WTC11 (cell line): ENCODE data around the gene CHST5. TPM values are rescaled to one million over a fixed set of nuclear protein-coding genes. Genes with fewer than 3 reads are reported as not detected.

Experiments used
- ATAC-seq: fragments of 200-7000 bp; cut with Tn5 transposase; 2 replicates; pipeline ENCODE4 v1.10.0; 2021; ENCODE audit warnings: mild to moderate bottlenecking, moderate library complexity
- CTCF ChIA-PET: fragments of 300-600 bp; sonication (Branson Sonifier 250); formaldehyde crosslinking; loops from one replicate; lab custom pipeline; 2021; ENCODE audit warnings: antibody characterized with exemption; lab: Charles Lee
- POLR2A ChIA-PET: fragments of 350-600 bp; sonication (Branson Sonifier 250); formaldehyde crosslinking; loops from one replicate; lab custom pipeline; 2021; ENCODE audit warnings: antibody characterized with exemption; lab: Charles Lee
- DNase-seq: peaks from one replicate; pipeline ENCODE4 v3.0.0; 2021; ENCODE audit warnings: low spot score
- H3K27ac Mint-ChIP-seq: 2 replicates; pipeline ENCODE4 v1.8.0; 2021; ENCODE audit warnings: mixed read lengths
- H3K27me3 Mint-ChIP-seq: 2 replicates; pipeline ENCODE4 v1.8.0; 2021; ENCODE audit warnings: low read depth, mild to moderate bottlenecking, moderate library complexity, mixed read lengths
- H3K36me3 Mint-ChIP-seq: 2 replicates; pipeline ENCODE4 v1.8.0; 2021; ENCODE audit warnings: mixed read lengths
- H3K4me1 Mint-ChIP-seq: 2 replicates; pipeline ENCODE4 v1.8.0; 2022; ENCODE audit warnings: mixed read lengths
- H3K4me3 Mint-ChIP-seq: 2 replicates; pipeline ENCODE4 v1.8.0; 2021; ENCODE audit warnings: mild to moderate bottlenecking, moderate library complexity, mixed read lengths
- H3K9me3 Mint-ChIP-seq: 2 replicates; pipeline ENCODE4 v1.8.0; 2021; ENCODE audit warnings: mixed read lengths
- AFF4 ChIP-seq: sonication (generic); formaldehyde crosslinking; IDR thresholded peaks from 2 replicates; pipeline ENCODE4 v1.8.1; 2023; ENCODE audit warnings: mild to moderate bottlenecking, missing genetic modification reagents, borderline replicate concordance
- ATF1 ChIP-seq: sonication (generic); formaldehyde crosslinking; IDR thresholded peaks from 2 replicates; pipeline ENCODE4 v1.8.1; 2023; ENCODE audit warnings: mild to moderate bottlenecking, moderate library complexity, missing genetic modification reagents
- CDX4 ChIP-seq: fragments of 250-450 bp; sonication (Bioruptor Pico); IDR thresholded peaks from 2 replicates; pipeline ENCODE4 v1.9.0; 2021; ENCODE audit warnings: moderate library complexity, mild to moderate bottlenecking, inconsistent platforms, borderline replicate concordance
- CTCF ChIP-seq: fragments of 200-600 bp; IDR thresholded peaks from 2 replicates; pipeline ENCODE4 v1.8.0; 2022; ENCODE audit warnings: antibody characterized with exemption
- E2F1 ChIP-seq: sonication (generic); formaldehyde crosslinking; IDR thresholded peaks from 2 replicates; pipeline ENCODE4 v1.8.0; 2022; ENCODE audit warnings: mild to moderate bottlenecking, missing genetic modification reagents
- FOXJ3 ChIP-seq: sonication (generic); formaldehyde crosslinking; IDR thresholded peaks from 2 replicates; pipeline ENCODE4 v1.9.0; 2021; ENCODE audit warnings: missing genetic modification reagents, mild to moderate bottlenecking, borderline replicate concordance
- FOXP1 ChIP-seq: sonication (generic); formaldehyde crosslinking; IDR thresholded peaks from 2 replicates; pipeline ENCODE4 v1.8.0; 2022; ENCODE audit warnings: missing genetic modification reagents, mild to moderate bottlenecking, moderate library complexity, borderline replicate concordance
- GRHL2 ChIP-seq: fragments of 250-450 bp; sonication (Bioruptor Pico); IDR thresholded peaks from 2 replicates; pipeline ENCODE4 v1.8.0; 2022; ENCODE audit warnings: mild to moderate bottlenecking, moderate library complexity; ENCODE audit not compliant: insufficient replicate concordance, severe bottlenecking
- HMGXB4 ChIP-seq: sonication (generic); formaldehyde crosslinking; IDR thresholded peaks from 2 replicates; pipeline ENCODE4 v1.8.1; 2023; ENCODE audit warnings: mild to moderate bottlenecking, moderate library complexity, missing genetic modification reagents
- NFYB ChIP-seq: sonication (generic); formaldehyde crosslinking; conservative IDR thresholded peaks from 2 replicates; pipeline ENCODE4 v1.8.0; 2022; ENCODE audit warnings: low read depth, missing genetic modification reagents
- SOX15 ChIP-seq: fragments of 250-450 bp; sonication (Bioruptor Pico); IDR thresholded peaks from 2 replicates; pipeline ENCODE4 v1.9.0; 2021; ENCODE audit warnings: mild to moderate bottlenecking
- TCF7 ChIP-seq: sonication (generic); formaldehyde crosslinking; IDR thresholded peaks from 2 replicates; pipeline ENCODE4 v1.8.0; 2022; ENCODE audit warnings: mild to moderate bottlenecking, low read depth, missing genetic modification reagents, moderate library complexity
- TEAD4 ChIP-seq: sonication (generic); formaldehyde crosslinking; IDR thresholded peaks from 2 replicates; pipeline ENCODE4 v1.8.0; 2022; ENCODE audit warnings: mild to moderate bottlenecking, missing genetic modification reagents
- USF2 ChIP-seq: sonication (generic); formaldehyde crosslinking; IDR thresholded peaks from 2 replicates; pipeline ENCODE4 v1.8.1; 2023; ENCODE audit warnings: mild to moderate bottlenecking, missing genetic modification reagents, moderate library complexity
- ZMAT4 ChIP-seq: fragments of 250-450 bp; sonication (Bioruptor Pico); IDR thresholded peaks from 2 replicates; pipeline ENCODE4 v1.9.0; 2021; ENCODE audit warnings: mild to moderate bottlenecking
- ZNF219 ChIP-seq: sonication (generic); formaldehyde crosslinking; IDR thresholded peaks from 2 replicates; pipeline ENCODE4 v1.8.0; 2023; ENCODE audit warnings: missing genetic modification reagents, mild to moderate bottlenecking, borderline replicate concordance
- ZNF281 ChIP-seq: sonication (generic); formaldehyde crosslinking; IDR thresholded peaks from 2 replicates; pipeline ENCODE4 v1.8.0; 2023; ENCODE audit warnings: mild to moderate bottlenecking, missing genetic modification reagents
- total RNA-seq: library from RNA; stranded (reverse); gene quantifications from 3 replicates; pipeline ENCODE4 v1.2.3, GENCODE V29; 2021

CHST5 gene
- total RNA-seq, 1 experiment from 2014 or later, result not detected

- no peak for TF ChIP-seq ATF1 (CRISPR knock-in tag)
- TF ChIP-seq TCF7 (CRISPR knock-in tag), result no peak
- no peak for TF ChIP-seq SOX15 (CRISPR knock-in tag)
- no peak for TF ChIP-seq ZMAT4 (CRISPR knock-in tag)
- TF ChIP-seq E2F1 (CRISPR knock-in tag), result no peak
- TF ChIP-seq FOXJ3 (CRISPR knock-in tag), result no peak
- TF ChIP-seq TEAD4 (CRISPR knock-in tag), result no peak
- TF ChIP-seq CDX4, result no peak
- no peak for TF ChIP-seq USF2 (CRISPR knock-in tag)
- TF ChIP-seq AFF4, result no peak
- no peak for TF ChIP-seq GRHL2 (CRISPR knock-in tag)
- no peak for TF ChIP-seq ZNF219 (CRISPR knock-in tag)
- TF ChIP-seq CTCF, result no peak
- no peak for TF ChIP-seq FOXP1
- ATAC-seq, result no peak
- DNase-seq, result no peak
- Mint-ChIP-seq H3K27ac (peak overlapping the region; percentile 45; the same call in 1 of the 2 replicates), H3K9me3 (no peaks in the 10 kb centered on the region), H3K4me3 (no peak overlapping the region), H3K4me1 (peaks cover 16% of the 10 kb centered on the region), H3K36me3 (peaks cover 34% of the 10 kb centered on the region), H3K27me3 (no peaks in the 10 kb centered on the region)
- CTCF ChIA-PET, result interaction anchor here (0.5 kb wide), 1 partner anchor 62 kb away, joined by 3 read pairs; no protein-coding TSS in a partner anchor
- POLR2A ChIA-PET, result interaction anchor here (0.6 kb wide), 1 partner anchor 19 kb away, joined by 5 read pairs; no protein-coding TSS in a partner anchor
Observed at GRCh38 chr16:75579281-75579834, 43.5 kb upstream of the CHST5 start.

GRCh38 chr16:75578725-75579124, 42.8 kb upstream of the CHST5 start:
- CTCF ChIA-PET, result no interaction called here
- H3K4me3 Mint-ChIP-seq, result no peak overlapping the region
- peaks cover 38% of the 10 kb centered on the region for H3K36me3 Mint-ChIP-seq
- POLR2A ChIA-PET, result no interaction called here
- no peaks in the 10 kb centered on the region for H3K27me3 Mint-ChIP-seq
- no peaks in the 10 kb centered on the region for H3K9me3 Mint-ChIP-seq
- no peak for ATAC-seq
- DNase-seq, result no peak
- peak overlapping the region; percentile 12; the same call in 1 of the 2 replicates for H3K27ac Mint-ChIP-seq
- peaks cover 16% of the 10 kb centered on the region for H3K4me1 Mint-ChIP-seq
- no peak for TF ChIP-seq HMGXB4
- no peak for TF ChIP-seq CTCF
- TF ChIP-seq NFYB (CRISPR knock-in tag), result no peak
- TF ChIP-seq ZNF281, result no peak
